ENCODE data around the gene CSN3.

CSN3 gene

GRCh38 chr4:70288651-70289050 lies 46.3 kb downstream of the CSN3 start:
- in situ Hi-C loops (cut with MboI; ENCODE audit: low sequenced_read_pairs): no loop called here

DNA sequence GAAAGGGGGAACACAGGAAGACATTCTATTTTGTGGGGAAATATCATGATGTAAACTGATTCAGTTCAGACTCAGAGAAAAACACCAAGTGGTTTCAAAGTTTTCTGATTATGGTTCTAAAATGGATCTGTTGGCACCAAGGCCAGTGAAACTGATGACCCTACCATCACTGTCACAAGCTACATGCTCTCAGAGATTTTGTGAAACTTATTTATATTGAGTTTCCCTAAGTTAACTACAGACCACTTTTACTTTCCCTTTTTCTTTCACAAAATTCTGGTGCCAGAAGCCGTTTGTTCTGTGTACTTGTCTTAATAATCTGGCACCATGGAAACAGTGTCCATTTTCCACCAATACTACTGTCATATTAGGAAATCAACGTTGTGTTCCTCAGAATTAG lies 48.9 kb downstream of the CSN3 start:
- in situ Hi-C loops (cut with MboI; ENCODE audit: low sequenced_read_pairs): no loop called here

DNA sequence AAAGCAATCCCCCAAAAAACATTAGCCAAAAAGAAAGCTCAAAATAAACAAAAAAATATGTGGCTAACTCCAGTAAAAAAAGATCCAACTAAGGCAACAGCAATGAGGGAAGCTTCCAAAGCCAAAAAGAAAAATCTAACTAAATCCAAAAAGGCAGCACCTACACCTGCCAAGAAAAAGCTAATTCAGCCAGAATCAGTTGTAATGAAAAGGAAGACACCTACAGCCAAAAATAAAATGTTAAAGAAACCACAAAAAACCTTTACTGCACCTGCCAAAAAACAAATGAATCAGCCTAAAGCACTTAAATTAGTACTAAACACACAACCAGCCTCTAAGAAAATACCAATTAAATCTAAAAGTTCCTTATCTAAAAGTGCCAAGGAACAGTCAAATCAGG lies 55.2 kb downstream of the CSN3 start:
- in situ Hi-C loops (cut with MboI; ENCODE audit: low sequenced_read_pairs): no loop called here

GRCh38 chr4:70298051-70298450 lies 55.7 kb downstream of the CSN3 start:
- in situ Hi-C loops (cut with MboI; ENCODE audit: low sequenced_read_pairs): no loop called here

- in situ Hi-C loops (cut with MboI; ENCODE audit: low sequenced_read_pairs): no loop called here
Measured at GRCh38 chr4:70299643-70300042, 57.2 kb downstream of the CSN3 start.

DNA sequence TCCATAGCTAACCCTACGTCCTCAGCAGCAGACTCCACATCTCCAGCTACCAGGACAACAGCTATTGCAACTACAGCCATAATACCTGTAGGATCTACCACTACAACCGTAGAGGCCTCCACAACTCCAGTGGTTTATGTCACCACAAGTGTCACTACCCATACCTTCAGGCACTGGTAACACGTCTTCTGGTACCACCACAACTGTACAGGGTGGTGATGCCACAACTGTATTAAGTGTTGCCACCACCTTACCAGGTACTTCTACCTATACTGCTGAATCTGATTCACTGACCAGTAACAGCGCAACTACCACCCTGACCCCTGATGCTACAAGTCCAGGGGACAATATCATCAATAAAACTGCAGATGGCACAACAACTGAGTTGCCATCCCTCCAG lies 57.8 kb downstream of the CSN3 start:
- in situ Hi-C loops (cut with MboI; ENCODE audit: low sequenced_read_pairs): no loop called here
